HG03378 (cell line): ENCODE measurements around the gene MTHFSD.

Source experiments
- ATAC-seq: cut with Tn5 transposase; IDR thresholded peaks from one replicate; pipeline ENCODE4 v1.9.1; 2021; ENCODE audit warnings: mild to moderate bottlenecking, moderate library complexity; ENCODE audit not compliant: unreplicated experiment

Gene MTHFSD

GRCh38 chr16:86505185-86505898, 49.7 kb downstream of the MTHFSD start:
- no peak for ATAC-seq

- ATAC-seq, result no peak
These were observed 50.5 kb downstream of the MTHFSD start for GRCh38 chr16:86504315-86505184.

GRCh38 chr16:86503830-86504229, 51.2 kb downstream of the MTHFSD start:
- ATAC-seq, result no peak

GRCh38 chr16:86502856-86503748, 51.9 kb downstream of the MTHFSD start:
- no peak for ATAC-seq

- no peak for ATAC-seq
These were observed 52.8 kb downstream of the MTHFSD start for GRCh38 chr16:86501989-86502855.

GRCh38 chr16:86500708-86501510, 54.1 kb downstream of the MTHFSD start:
- no peak for ATAC-seq

- ATAC-seq, result no peak
These were observed 54.9 kb downstream of the MTHFSD start for GRCh38 chr16:86499889-86500707.

GRCh38 chr16:86499440-86499786, 55.6 kb downstream of the MTHFSD start:
- no peak for ATAC-seq

- ATAC-seq, result no peak
These were observed 56.2 kb downstream of the MTHFSD start for GRCh38 chr16:86498671-86499439.

GRCh38 chr16:86498155-86498670, 56.8 kb downstream of the MTHFSD start:
- ATAC-seq, result no peak

- ATAC-seq, result no peak
These were observed 57.4 kb downstream of the MTHFSD start for GRCh38 chr16:86497551-86498021.

GRCh38 chr16:86496929-86497461, 58.0 kb downstream of the MTHFSD start:
- no peak for ATAC-seq

- ATAC-seq, result no peak
These were observed 58.6 kb downstream of the MTHFSD start for GRCh38 chr16:86496262-86496928.

GRCh38 chr16:86495756-86496261, 59.2 kb downstream of the MTHFSD start:
- no peak for ATAC-seq

GRCh38 chr16:86495357-86495701, 59.7 kb downstream of the MTHFSD start:
- ATAC-seq, result no peak

GRCh38 chr16:86494565-86495356, 60.3 kb downstream of the MTHFSD start:
- ATAC-seq, result no peak
